ELR (cell line): Measurements from ENCODE around the gene JARID2.
A peak's percentile ranks its signal among the peaks of the same experiment; 100 is the strongest.

Source experiments
- DNase-seq: peaks from one replicate; pipeline ENCODE4 v3.0.0-alpha.2; 2015; ENCODE audit warnings: low read depth

The JARID2 gene

GRCh38 chr6:15470746-15471145, 224.9 kb downstream of the JARID2 start:
- DNase-seq, result no peak

GRCh38 chr6:15472621-15473020, 226.8 kb downstream of the JARID2 start:
- no peak for DNase-seq

- DNase-seq, result no peak
Measured at GRCh38 chr6:15473174-15473573, 227.3 kb downstream of the JARID2 start.

- DNase-seq, result peak; percentile 88
Measured at GRCh38 chr6:15473741-15474161, 227.9 kb downstream of the JARID2 start.

GRCh38 chr6:15474196-15474595, 228.3 kb downstream of the JARID2 start:
- peak; percentile 82 for DNase-seq

GRCh38 chr6:15475261-15475660, 229.4 kb downstream of the JARID2 start:
- DNase-seq, result no peak

GRCh38 chr6:15475872-15476271, 230.0 kb downstream of the JARID2 start:
- DNase-seq, result no peak

GRCh38 chr6:15476631-15477380, 230.9 kb downstream of the JARID2 start:
- peak; percentile 27 for DNase-seq

GRCh38 chr6:15477746-15478145, 231.9 kb downstream of the JARID2 start:
- peak; percentile 17 for DNase-seq

GRCh38 chr6:15479761-15480160, 233.9 kb downstream of the JARID2 start:
- DNase-seq, result peak; percentile 8

GRCh38 chr6:15480525-15480924, 234.7 kb downstream of the JARID2 start:
- no peak for DNase-seq

- no peak for DNase-seq
Measured at GRCh38 chr6:15481390-15482291, 235.8 kb downstream of the JARID2 start.

- DNase-seq, result peak; percentile 54
Measured at GRCh38 chr6:15483060-15483459, 237.2 kb downstream of the JARID2 start.

- DNase-seq, result no peak
Measured at GRCh38 chr6:15484140-15484539, 238.3 kb downstream of the JARID2 start.

GRCh38 chr6:15484821-15485220, 239.0 kb downstream of the JARID2 start:
- DNase-seq, result no peak

- no peak for DNase-seq
Measured at GRCh38 chr6:15485936-15486335, 240.1 kb downstream of the JARID2 start.

- no peak for DNase-seq
Measured at GRCh38 chr6:15487262-15487661, 241.4 kb downstream of the JARID2 start.

- DNase-seq, result no peak
Measured at GRCh38 chr6:15489261-15489962, 243.5 kb downstream of the JARID2 start.

GRCh38 chr6:15490242-15491100, 244.6 kb downstream of the JARID2 start:
- no peak for DNase-seq

- peak; percentile 76 for DNase-seq
Measured at GRCh38 chr6:15491255-15491985, 245.6 kb downstream of the JARID2 start.

- DNase-seq, result no peak
Measured at GRCh38 chr6:15491986-15492269, 246.1 kb downstream of the JARID2 start.
